Coronary artery (tissue), 2 donors: ENCODE results near the gene AUTS2.

Source experiments
- DNase-seq: peaks from one replicate; pipeline ENCODE4 v3.0.0-alpha.2; 2017; ENCODE audit warnings: low spot score
- H3K27ac ChIP-seq, 2 donors: fragments of 200-600 bp; sonication (generic); one replicate each; pipeline ENCODE4 v1.5.1; 2016 to 2019
- H3K4me3 ChIP-seq: fragments of 200-600 bp; sonication (generic); 2 replicates; pipeline ENCODE4 v1.5.1; 2016; ENCODE audit warnings: mild to moderate bottlenecking, moderate library complexity
- CTCF ChIP-seq: fragments of 200-600 bp; sonication (generic); IDR thresholded peaks from one replicate; pipeline ENCODE4 v1.5.1; 2019; ENCODE audit warnings: antibody characterized with exemption

AUTS2 gene

GRCh38 chr7:70036695-70037094 lies 438.4 kb downstream of the AUTS2 start:
- Histone ChIP-seq H3K4me3 (no peak overlapping the region), H3K27ac (no peak overlapping the region)
- TF ChIP-seq CTCF, result no peak
- DNase-seq, result no peak

GRCh38 chr7:70037171-70037933 lies 439.1 kb downstream of the AUTS2 start:
- H3K27ac ChIP-seq, result no peak overlapping the region
- TF ChIP-seq CTCF, result no peak
- no peak for DNase-seq
- no peak overlapping the region for H3K4me3 ChIP-seq

- H3K4me3 ChIP-seq, result no peak overlapping the region
- DNase-seq, result no peak
- no peak for TF ChIP-seq CTCF
- no peak overlapping the region for H3K27ac ChIP-seq
Observed at GRCh38 chr7:70040051-70040450, 441.8 kb downstream of the AUTS2 start.

GRCh38 chr7:70040970-70041766 lies 442.9 kb downstream of the AUTS2 start:
- DNase-seq, result no peak
- TF ChIP-seq CTCF, result no peak
- Histone ChIP-seq H3K27ac (no peak overlapping the region), H3K4me3 (no peak overlapping the region)

- Histone ChIP-seq H3K27ac (no peak overlapping the region), H3K4me3 (no peak overlapping the region)
- no peak for TF ChIP-seq CTCF
- DNase-seq, result no peak
Observed at GRCh38 chr7:70042533-70042932, 444.3 kb downstream of the AUTS2 start.

GRCh38 chr7:70043015-70043538 lies 444.8 kb downstream of the AUTS2 start:
- Histone ChIP-seq H3K27ac (no peak overlapping the region), H3K4me3 (no peak overlapping the region)
- TF ChIP-seq CTCF, result no peak
- DNase-seq, result no peak
